Measurements from ENCODE around the gene FUOM. TPM values are rescaled to one million over a fixed set of nuclear protein-coding genes. Genes with fewer than 3 reads are reported as not detected.
"Not testable (repeated sequence)": the region's sequence is repeated elsewhere in the genome, so short reads cannot be mapped to it uniquely, and the experiment has no call there.

Gene FUOM
- total RNA-seq, 2 donors from 2014 or later, result 25.5 to 28.7 TPM

DNA sequence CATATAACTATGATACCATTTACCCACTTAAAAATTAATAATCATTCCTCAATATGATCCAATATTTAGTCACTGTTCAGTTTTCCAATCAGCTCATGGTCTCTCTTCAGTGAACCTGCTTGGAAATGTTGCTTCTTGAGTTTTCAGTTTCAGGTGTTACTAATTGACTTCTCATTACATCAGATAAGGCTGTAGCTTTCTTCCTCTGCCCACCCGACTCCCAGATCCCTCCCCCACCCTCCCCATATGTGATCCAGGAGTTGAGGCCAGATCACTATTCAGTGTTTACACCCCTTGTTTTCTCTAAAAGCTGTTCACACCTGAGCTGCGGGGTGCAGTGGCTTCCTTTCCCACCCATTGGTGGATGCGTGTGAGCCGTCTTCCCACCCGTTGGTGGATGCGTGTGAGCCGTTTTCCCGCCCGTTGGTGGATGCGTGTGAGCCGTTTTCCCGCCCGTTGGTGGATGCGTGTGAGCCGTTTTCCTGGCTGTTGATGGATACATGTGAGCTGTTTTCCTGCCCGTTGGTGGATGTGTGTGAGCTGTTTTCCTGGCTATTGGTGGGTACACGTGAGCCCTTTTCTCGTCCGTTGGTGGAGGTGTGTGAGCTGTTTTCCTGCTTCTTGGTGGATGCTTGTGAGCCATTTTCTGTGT, 32.9 kb upstream of the FUOM start:
- intact Hi-C loops (cut with DNase I, micrococcal nuclease), result no loop called here
- DNase-seq, result no peak
- ATAC-seq, result no peak

DNA sequence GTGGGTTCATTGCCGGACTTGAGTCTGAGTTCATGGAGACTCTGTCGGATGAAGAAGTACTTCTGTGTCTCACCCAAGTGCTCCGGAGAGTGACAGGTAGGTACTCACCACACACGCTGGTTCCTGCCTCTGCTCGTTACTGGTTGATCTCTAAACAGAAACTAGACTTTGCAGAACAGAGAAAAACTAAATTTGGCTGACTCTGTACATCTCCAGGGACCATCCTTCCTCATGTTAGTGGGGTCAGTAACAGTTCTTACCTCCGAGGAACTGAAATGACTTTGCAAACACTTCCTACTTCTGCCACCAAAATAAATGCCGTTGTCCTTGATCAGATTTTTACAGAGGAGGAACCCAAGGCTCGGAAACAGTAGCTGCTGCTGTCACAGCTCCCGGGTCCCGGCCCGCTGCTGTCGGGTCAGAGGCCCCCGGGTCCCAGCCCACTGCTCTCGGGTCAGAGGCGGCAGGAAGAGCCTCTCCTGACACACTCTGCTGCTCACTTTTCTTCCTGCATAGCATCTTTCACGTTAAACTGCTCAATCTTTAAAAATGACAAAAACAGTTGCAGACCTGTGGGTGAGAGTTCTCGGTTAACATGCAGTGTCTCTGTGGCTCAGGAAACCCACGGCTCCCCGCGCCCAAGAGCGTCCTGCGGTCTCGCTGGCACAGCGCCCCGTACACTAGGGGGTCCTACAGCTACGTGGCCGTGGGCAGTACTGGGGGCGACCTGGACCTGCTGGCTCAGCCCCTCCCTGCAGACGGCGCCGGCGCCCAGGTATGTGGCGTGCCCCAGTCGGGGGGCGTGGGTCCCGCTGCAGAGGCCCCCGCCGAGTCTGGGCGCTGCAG, 31.4 kb upstream of the FUOM start:
- ATAC-seq, result no peak
- peak in 1 of 2 donors; percentile 44 for DNase-seq
- intact Hi-C loops (cut with DNase I, micrococcal nuclease), result no loop called here

DNA sequence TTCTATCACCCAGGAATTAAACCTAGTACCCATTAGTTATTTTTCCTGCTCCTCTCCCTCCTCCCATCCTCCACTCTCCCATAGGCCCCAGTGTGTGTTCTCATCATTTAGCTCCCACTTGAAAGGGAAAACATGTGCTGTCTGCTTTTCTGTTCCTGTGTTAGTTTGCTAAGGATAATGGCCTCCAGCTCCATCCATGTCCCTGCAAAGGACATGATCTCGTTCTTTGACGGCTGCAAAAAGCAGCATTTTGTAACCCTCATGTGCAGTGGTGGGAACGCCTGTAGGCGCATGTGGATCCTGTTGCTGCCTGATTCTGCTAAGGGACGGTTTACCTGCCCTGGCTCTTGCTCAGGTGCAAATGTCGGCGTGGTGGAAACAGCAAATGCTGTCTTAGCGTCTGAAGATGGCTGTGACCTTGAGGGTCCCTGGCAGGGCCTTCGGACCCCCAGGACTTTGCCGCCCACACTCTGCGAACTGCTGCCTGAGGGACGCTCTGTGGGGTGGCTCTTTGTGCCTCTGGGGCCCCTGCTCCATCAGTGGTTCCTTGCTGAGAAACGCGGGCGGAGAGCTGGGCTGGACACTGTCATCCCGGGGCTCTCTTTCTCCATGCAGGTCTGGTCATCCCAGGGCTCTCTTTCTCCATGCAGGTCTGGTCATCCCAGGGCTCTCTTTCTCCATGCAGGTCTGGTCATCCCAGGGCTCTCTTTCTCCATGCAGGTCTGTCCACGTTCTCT, 30.6 kb upstream of the FUOM start:
- ATAC-seq (no peak), DNase-seq (peak in 1 of 2 donors; percentile 4)
- intact Hi-C loops (cut with DNase I, micrococcal nuclease), result no loop called here

DNA sequence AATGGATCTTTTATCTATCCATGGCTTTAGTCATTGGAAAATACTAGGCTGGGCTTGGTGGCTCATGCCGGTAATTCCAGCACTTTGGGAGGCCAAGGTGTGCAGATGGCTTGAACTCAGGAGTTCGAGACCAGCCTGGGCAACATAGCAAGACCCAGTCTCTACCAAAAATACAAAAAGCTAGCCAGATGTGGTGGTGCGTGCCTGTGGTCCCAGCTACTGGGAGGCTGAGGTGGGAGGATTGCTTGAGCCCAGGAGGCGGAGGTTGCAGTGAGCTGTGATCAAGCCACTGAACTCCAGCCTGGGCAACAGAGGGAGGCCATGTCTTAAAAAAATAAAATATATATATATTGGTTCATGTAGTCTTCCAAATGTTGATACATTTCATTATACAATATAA, 29.1 kb upstream of the FUOM start:
- ATAC-seq; DNase-seq; intact Hi-C loops (cut with DNase I, micrococcal nuclease): not testable (repeated sequence)

DNA sequence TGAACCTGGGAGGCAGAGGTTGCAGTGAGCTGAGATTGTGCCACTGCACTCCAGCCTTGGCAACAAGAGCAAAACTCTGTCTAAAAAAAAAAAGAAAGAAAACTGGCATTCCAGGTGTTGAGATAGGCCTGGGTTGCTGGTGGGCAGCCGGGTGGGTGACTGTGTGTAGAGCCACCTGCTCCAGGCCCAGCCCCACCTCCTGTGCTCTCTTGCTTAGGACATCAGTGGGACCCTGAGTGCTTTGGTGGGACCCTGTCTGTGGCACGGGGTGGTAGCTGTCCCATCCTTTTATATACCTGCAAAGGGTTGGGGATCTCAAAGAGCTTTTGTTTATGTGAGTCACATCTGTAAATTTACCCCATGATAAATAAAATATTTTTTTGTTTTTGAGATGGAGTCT, 27.4 kb upstream of the FUOM start:
- DNase-seq (no peak), ATAC-seq (no peak)
- intact Hi-C loops (cut with DNase I, micrococcal nuclease), result no loop called here

DNA sequence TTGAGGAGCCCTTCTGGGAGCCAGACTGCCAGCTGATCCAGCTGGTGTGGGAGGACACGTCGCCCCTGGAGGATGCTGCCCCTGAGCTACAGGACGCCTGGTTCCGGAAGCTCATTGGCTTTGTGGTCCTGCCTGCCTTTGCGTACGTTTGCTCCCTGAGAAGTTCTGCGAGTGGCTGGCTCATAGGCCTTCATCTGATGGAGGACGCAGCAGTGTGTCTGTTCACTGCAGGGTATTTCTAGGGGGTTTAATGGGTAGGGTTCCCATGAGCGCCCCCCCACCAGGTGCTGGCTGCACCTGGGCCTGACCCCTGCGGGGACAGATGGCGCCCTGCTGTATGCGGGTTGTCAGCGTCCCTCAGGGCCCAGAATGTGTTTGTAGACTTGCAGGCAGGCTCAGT, 26.3 kb upstream of the FUOM start:
- ATAC-seq, result no peak

DNA sequence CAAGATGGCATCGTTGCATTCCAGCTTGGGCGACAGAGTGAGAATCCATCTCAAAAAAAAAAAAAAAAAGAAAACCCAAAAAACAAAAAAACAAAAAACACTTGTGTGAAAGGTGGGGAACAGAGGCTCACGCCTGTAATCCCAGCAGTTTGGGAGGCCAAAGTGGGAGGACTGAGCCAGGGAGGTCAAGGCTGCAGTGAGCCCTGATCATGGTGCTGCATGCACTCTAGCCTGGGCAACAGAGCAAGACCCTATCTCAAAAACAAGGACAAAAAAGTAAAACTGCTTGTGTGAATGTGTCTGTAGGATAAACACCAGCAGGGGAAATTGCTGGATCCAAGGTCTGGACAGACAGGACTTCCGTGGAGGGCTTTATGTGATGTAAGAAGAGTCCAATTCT, 25.7 kb upstream of the FUOM start:
- ATAC-seq, result no peak

More for the DNA sequence above, 26.3 kb upstream of the FUOM start:
- no peak for DNase-seq
- intact Hi-C loops (cut with DNase I, micrococcal nuclease), result no loop called here

DNA sequence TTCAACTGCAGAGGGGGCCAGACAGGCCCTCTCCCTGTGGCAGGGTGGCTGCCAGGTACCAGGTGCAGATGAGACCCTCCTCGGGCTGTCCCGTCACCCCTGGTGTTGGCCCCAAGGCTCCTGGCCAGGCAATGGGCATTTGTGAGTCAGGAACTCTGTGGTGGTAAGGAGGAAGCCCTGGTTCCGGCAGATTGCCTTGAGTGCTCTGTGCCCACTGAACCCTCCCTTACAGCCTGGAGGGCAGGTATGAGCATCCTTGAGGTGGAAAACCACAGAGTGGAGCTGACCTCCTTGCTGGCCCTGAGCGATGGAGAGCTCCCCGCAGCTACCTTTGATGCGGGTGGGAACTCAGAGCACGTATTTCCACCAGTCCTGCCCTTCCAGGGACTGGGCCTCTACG, 23.2 kb upstream of the FUOM start:
- no peak for ATAC-seq
- intact Hi-C loops (cut with DNase I, micrococcal nuclease), result no loop called here
- no peak for DNase-seq

More for the DNA sequence above, 25.7 kb upstream of the FUOM start:
- DNase-seq, result no peak
- intact Hi-C loops (cut with DNase I, micrococcal nuclease), result no loop called here

DNA sequence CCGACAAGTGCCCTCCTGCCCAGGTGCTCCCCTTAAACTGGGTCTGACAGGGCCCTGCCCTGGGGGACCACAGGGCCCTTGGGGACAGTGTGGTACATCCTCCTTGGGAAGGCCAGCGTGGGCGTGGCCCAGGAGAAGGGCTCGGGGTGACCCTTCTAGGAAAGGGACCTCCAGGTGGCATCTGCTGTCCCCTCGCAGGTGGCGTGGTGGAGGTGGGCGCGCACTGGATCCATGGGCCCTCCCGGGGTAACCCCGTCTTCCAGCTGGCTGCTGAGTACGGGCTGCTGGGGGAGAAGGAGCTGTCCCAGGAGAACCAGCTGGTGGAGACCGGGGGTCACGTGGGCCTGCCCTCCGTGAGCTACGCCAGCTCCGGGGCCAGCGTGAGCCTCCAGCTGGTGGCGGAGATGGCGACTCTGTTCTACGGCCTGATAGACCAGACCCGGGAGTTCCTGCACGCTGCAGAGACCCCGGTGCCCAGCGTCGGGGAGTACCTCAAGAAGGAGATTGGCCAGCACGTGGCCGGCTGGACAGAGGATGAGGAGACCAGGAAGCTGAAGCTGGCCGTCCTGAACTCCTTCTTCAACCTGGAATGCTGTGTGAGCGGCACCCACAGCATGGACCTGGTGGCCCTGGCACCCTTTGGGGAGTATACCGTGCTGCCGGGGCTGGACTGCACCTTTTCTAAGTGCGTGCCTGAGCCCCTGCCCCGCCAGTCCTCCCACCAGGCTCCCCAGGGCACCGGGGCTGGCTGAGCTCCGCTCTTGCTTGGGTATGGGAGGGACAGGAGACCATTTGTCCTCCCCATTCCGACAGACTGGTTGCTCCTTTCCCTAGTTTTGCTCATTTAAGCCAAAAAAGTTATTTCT, 22.2 kb upstream of the FUOM start:
- DNase-seq (peak in 1 of 2 donors; percentile 52), ATAC-seq (no peak)
- intact Hi-C loops (cut with DNase I, micrococcal nuclease), result no loop called here

DNA sequence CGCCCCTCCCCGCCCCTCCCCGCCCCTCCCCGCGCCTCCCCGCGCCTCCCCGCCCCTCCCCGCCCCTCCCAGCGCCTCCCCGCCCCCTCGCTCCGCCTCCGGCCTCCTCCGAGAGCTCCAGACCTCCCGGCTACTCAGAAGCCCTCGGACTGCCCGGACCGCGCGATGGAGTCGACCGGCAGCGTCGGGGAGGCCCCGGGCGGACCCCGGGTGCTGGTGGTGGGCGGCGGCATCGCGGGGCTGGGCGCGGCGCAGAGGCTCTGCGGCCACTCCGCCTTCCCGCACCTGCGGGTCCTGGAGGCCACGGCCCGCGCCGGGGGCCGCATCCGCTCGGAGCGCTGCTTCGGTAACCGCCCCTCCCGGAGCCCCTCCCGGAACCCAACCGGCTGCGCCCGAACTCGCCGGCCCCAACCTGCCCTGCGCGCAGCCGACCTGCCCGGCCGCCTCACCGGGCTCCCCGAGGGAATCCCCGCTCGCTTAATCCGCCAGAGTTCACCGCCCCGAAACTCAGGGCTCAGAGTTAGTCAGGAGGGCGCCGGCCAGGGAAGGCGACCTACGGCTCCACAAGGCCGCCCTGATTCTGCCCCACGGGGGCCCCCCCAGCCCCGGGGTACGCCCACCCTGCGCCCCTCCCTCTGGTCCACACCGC, 21.5 kb upstream of the FUOM start, which contains the start of gene PAOX:
Gene PAOX (plus strand): TSS at position 111 of the 649 bp plus-strand sequence. CDS start 55 bp downstream, at position 166.
- ATAC-seq (peak; percentile 52), DNase-seq (peak; percentile 72 to 81)

DNA sequence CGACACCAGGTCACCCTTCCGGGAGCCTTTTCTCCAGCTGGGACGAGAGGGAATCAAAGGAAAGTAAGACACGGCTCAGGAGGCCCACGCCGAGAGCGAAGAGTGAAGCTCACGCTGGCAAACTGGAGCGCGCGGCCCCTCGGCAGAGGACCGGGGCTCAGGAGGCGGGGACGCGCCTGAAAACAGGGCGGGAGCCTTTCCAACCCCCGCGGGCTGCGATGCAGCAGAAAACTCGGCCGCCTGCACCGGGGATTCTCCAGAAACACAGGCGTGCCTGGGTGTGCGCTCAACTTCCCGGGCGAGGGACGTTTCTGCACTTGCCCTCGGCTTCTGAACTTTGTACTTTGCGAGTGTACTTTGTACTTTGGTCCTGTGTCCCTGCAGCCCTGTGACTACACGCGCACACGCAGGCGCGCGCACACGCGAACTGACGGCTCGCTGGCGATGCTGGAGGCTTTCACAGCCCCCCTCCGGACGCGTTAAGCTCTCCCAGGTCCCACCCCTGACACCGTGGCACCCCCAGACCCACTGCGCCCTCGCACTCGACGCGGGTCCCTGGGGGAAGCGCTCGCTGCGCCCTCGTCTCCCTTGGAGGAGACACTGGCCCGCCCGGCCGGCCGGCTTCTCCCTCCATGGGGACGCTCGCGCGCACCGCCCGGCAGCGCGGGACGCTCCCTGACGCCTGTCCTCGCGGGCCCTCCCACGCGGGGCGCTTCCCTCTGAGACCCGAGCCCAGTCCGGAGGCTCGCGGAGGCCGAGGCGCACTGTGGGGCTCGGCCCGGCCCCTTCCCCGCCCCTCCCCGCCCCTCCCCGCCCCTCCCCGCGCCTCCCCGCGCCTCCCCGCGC, 20.7 kb upstream of the FUOM start:
- intact Hi-C loops (cut with DNase I, micrococcal nuclease), result no loop called here
- peak; percentile 82 for ATAC-seq
- peak; percentile 75 to 82 for DNase-seq

More for the DNA sequence above, 21.5 kb upstream of the FUOM start, which contains the start of gene PAOX:
- intact Hi-C loops (cut with DNase I, micrococcal nuclease), result no loop called here

DNA sequence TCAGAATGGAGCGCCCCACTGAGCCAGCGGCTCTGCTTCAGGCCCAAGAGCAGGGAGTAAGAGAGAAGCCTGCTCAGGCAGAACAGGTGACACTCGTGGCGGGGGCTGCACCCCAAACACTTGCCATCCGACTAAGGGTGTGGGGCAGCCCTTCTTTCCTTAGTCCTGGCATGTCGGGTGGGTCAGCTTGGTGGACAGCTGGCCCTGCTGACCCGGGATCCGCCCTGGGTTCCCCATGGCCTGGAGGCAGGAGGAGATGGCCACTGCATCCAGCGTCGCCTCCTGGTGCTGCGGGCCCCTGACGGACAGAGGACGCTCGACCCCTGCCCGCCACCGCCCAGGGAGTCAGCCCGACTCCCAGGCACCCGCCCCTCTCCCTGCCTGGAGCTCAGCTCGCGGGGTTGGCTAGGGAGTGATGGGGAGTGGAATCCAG, 20.0 kb upstream of the FUOM start:
- ATAC-seq, result peak; percentile 8
- no peak for DNase-seq
- intact Hi-C loops (cut with DNase I, micrococcal nuclease), result no loop called here

DNA sequence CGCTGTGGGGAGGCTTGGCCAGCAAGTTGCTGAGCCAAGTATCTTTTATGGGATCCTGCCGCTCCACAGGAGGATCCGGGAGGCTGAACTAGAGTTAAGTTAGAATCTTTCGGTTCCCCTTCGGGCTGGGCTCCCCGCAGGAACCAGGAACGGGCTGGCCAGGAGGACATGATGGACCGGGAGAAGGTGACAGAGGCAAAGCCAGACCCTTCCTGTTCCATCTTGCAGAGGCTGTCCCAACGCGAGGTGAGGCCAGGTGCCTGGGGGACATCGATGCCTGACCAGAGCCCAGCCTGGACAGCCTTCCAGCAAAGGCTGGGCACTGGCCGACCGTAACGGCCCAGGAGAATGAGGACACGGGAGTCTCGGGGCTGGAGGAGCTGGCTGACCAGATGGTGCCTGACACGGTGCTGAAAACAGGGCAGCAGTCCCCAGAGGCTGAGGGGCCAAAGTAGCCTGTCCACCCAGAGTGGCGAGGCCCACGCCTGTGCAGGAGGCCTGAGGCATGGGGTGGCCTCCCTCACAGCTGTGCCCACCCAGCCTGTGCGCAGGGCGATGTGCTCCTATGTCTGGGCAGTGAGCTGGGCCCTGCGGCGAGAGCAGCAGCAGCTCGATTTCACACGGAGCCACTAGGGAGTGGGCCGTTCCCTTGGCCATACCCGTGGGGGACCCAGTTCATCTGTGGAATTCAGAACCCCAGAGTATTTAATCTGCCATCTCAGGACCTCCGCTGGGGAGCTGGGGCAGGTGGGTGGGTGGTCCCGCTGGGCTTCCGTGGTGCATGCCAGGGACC, 19.4 kb upstream of the FUOM start:
- ATAC-seq (no peak), DNase-seq (no peak)
- intact Hi-C loops (cut with DNase I, micrococcal nuclease), result no loop called here

DNA sequence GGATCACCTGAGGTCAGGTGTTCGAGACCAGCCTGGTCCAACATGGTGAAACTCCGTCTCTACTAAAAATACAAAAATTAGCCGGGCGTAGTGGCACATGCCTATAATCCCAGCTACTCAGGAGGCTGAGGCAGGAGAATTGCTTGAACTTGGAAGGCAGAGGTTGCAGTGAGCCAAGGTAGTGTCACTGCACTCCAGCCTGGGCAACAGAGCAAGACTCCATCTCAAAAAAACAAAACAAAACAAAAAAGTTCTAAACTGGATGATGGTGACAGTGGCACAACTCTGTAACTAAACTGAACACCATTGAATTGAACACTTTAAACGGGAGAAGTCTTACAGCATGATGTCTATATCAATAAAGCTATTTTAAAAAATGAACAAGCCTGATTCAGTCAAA, 18.4 kb upstream of the FUOM start:
- DNase-seq; ATAC-seq; intact Hi-C loops (cut with DNase I, micrococcal nuclease): not testable (repeated sequence)

DNA sequence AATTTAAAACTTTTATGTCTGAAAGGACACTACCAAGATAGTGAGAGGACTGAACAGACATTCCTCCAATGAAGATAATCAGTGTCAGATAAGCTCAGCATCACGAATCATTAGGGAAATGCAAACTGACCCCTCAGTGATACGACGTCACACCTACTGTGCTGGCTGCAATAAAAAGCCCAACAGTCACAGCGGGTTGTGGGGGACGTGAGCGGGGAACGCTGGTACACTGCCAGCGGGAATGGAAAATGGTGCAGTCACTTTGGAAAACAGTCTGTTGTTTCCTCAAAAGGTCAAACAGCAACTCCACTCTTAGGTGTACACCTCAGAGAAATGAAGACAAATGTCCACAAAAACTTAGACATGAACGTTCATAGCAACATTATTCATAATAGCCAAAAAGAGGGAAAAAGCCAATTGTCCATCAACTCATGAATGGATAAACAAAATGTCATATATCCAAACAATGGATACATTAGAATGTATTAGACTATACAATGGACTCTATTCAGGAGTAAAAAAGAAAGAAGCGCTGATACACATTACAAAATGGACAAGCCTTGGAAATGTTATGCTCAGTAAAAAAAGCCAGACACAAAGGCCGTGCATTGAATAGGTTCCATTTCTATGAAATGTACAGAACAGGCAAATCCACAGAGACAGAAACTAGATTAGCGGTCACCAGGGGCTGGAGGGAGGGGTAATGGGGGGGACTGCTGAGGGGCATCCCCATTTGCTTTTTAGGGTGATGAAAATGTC, 17.7 kb upstream of the FUOM start:
- intact Hi-C loops (cut with DNase I, micrococcal nuclease), result no loop called here
- DNase-seq (no peak), ATAC-seq (no peak)
